GM18508 (cell line): ENCODE results near the gene GLUL.

Source experiments
- ATAC-seq: cut with Tn5 transposase; IDR thresholded peaks from one replicate; pipeline ENCODE4 v1.9.1; 2021; ENCODE audit warnings: moderate number of reproducible peaks; ENCODE audit not compliant: insufficient read depth, unreplicated experiment

The GLUL gene

GRCh38 chr1:182391362-182392049 lies at the start of gene GLUL:
TSS of gene GLUL (minus strand) at chr1:182391790. CDS start at chr1:182388737, 3,053 bp downstream.
- no peak for ATAC-seq

GRCh38 chr1:182438326-182438725 lies 46.7 kb upstream of the GLUL start:
- no peak for ATAC-seq

- ATAC-seq = no peak
Measured at GRCh38 chr1:182433580-182433979, 42.0 kb upstream of the GLUL start.

- no peak for ATAC-seq
Measured at GRCh38 chr1:182431278-182431677, 39.7 kb upstream of the GLUL start.

- no peak for ATAC-seq
Measured at GRCh38 chr1:182430263-182431068, 38.9 kb upstream of the GLUL start.

- ATAC-seq = no peak
Measured at GRCh38 chr1:182428043-182428442, 36.5 kb upstream of the GLUL start.

- peak; percentile 73 for ATAC-seq
Measured at GRCh38 chr1:182426442-182427430, 35.1 kb upstream of the GLUL start.

GRCh38 chr1:182415789-182416188 lies 24.2 kb upstream of the GLUL start:
- no peak for ATAC-seq

GRCh38 chr1:182413969-182414368 lies 22.4 kb upstream of the GLUL start:
- ATAC-seq = no peak

- ATAC-seq = no peak
Measured at GRCh38 chr1:182413486-182413885, 21.9 kb upstream of the GLUL start.

GRCh38 chr1:182410620-182411273 lies 19.2 kb upstream of the GLUL start:
- no peak for ATAC-seq

- ATAC-seq = no peak
Measured at GRCh38 chr1:182410138-182410537, 18.5 kb upstream of the GLUL start.

GRCh38 chr1:182408435-182409075 lies 17.0 kb upstream of the GLUL start:
- no peak for ATAC-seq

GRCh38 chr1:182407724-182408123 lies 16.1 kb upstream of the GLUL start:
- ATAC-seq = no peak

- ATAC-seq = no peak
Measured at GRCh38 chr1:182406012-182406411, 14.4 kb upstream of the GLUL start.

GRCh38 chr1:182405578-182405977 lies 14.0 kb upstream of the GLUL start:
- ATAC-seq = no peak

- no peak for ATAC-seq
Measured at GRCh38 chr1:182404781-182405180, 13.2 kb upstream of the GLUL start.

- ATAC-seq = no peak
Measured at GRCh38 chr1:182400567-182400966, 9.0 kb upstream of the GLUL start, which contains the start of gene TEDDM1. TSS of gene TEDDM1 (minus strand) at chr1:182400667. CDS start at chr1:182400485, 182 bp downstream.

GRCh38 chr1:182397653-182398393 lies 6.2 kb upstream of the GLUL start:
- no peak for ATAC-seq
